ENCODE results near the gene PRKG1. TPM values are rescaled to one million over a fixed set of nuclear protein-coding genes. Genes with fewer than 3 reads are reported as not detected.

The PRKG1 gene
- total RNA-seq, 1 experiment from 2014 or later = 10.4 TPM

DNA sequence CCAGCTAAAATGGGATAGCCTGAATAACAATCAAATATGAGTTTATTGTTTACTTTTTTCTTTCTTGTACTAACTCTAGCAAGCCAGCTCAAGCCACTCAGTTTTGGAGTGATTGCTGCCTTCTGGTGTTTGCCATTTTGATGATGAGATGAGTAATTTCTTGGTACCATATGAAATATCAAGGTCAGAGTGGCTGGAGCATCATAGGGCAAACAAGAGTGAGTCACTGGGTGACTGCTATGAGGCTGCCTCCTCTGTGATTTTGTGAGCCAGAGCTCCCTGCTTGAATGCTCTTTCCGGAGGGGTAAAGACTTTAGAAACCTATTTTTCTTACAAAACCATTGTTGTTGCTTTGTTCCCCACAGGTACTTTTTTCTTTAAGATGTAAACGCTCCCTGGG is 295.6 kb downstream of the PRKG1 start:
- Mint-ChIP-seq H3K9me3 (no peaks in the 10 kb centered on the region), H3K36me3 (ENCODE audit: insufficient read depth in 1 of 3, low read depth in 3 of 3) (no peaks in the 10 kb centered on the region; a peak in 1 of 7 replicates), H3K27me3 (ENCODE audit: low read depth) (no peaks in the 10 kb centered on the region), H3K4me1 (peaks cover 40 to 56% of the 10 kb centered on the region in 2 experiments), H3K27ac (peak overlapping the region in 1 of 3 experiments; percentile 61; a peak in 2 of 7 replicates), H3K4me3 (no peak overlapping the region)
- no peaks in the 10 kb centered on the region for H3K27me3 ChIP-seq (ENCODE audit: insufficient read depth, low read length)
- H2BK20ac ChIP-seq (ENCODE audit: low read depth, low read length, poor library complexity, severe bottlenecking) = no peak overlapping the region
- H3K56ac ChIP-seq (ENCODE audit: insufficient read length, low read depth, low read length) = no peak overlapping the region
- H3K79me1 ChIP-seq (ENCODE audit: insufficient read depth, low read depth, low read length, poor library complexity, severe bottlenecking) = no peaks in the 10 kb centered on the region
- H4K20me1 ChIP-seq (ENCODE audit: control insufficient read depth, insufficient read depth, insufficient read length) = no peaks in the 10 kb centered on the region
- H2BK12ac ChIP-seq (ENCODE audit: insufficient read length, low read depth, low read length) = no peak overlapping the region
- TF ChIP-seq, protein P1, sequence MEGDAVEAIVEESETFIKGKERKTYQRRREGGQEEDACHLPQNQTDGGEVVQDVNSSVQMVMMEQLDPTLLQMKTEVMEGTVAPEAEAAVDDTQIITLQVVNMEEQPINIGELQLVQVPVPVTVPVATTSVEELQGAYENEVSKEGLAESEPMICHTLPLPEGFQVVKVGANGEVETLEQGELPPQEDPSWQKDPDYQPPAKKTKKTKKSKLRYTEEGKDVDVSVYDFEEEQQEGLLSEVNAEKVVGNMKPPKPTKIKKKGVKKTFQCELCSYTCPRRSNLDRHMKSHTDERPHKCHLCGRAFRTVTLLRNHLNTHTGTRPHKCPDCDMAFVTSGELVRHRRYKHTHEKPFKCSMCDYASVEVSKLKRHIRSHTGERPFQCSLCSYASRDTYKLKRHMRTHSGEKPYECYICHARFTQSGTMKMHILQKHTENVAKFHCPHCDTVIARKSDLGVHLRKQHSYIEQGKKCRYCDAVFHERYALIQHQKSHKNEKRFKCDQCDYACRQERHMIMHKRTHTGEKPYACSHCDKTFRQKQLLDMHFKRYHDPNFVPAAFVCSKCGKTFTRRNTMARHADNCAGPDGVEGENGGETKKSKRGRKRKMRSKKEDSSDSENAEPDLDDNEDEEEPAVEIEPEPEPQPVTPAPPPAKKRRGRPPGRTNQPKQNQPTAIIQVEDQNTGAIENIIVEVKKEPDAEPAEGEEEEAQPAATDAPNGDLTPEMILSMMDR (conservative IDR thresholded peaks at IDR 0.05) = no peak
- no peak overlapping the region for H3K27ac ChIP-seq (ENCODE audit: insufficient read length, low read depth, low read length)
- H4K5ac ChIP-seq (ENCODE audit: insufficient read length, low read depth, low read length) = no peak overlapping the region
- H3K4me2 ChIP-seq (ENCODE audit: insufficient read depth, insufficient read length, low read length) = no peak overlapping the region
- no peak overlapping the region for H2BK15ac ChIP-seq (ENCODE audit: low read depth, low read length)
- no peak overlapping the region for H3K4ac ChIP-seq (ENCODE audit: low read depth, low read length)
- H4K8ac ChIP-seq (replicated peaks; ENCODE audit: insufficient read length, low read depth, low read length) = no peak overlapping the region
- no peaks in the 10 kb centered on the region for H3K9me3 ChIP-seq (ENCODE audit: control insufficient read depth, low read depth, low read length)
- H3K9ac ChIP-seq (ENCODE audit: extremely low read depth, insufficient read length, low read length) = no peak overlapping the region
- no peak for DNase-seq
- H3T11ph ChIP-seq (ENCODE audit: low read length) = no peak overlapping the region
- no peak overlapping the region for H4K91ac ChIP-seq (ENCODE audit: insufficient read length, low read depth, low read length)
- H2AK5ac ChIP-seq (ENCODE audit: insufficient read length, low read length) = no peak overlapping the region
- no peak overlapping the region for H3K14ac ChIP-seq (ENCODE audit: insufficient read depth, low read length)
- no peak overlapping the region for H2BK5ac ChIP-seq (ENCODE audit: insufficient read length, low read length)
- H3K23me2 ChIP-seq (ENCODE audit: insufficient read length, low read depth, low read length, poor library complexity, severe bottlenecking) = no peaks in the 10 kb centered on the region
- H3K4me1 ChIP-seq (ENCODE audit: insufficient read depth, low read length) = peaks cover 3% of the 10 kb centered on the region; the same call in 1 of the 2 replicates
- WGBS (ENCODE audit: extremely low coverage, insufficient read length, low lambda C conversion rate) = no CpG with 5 or more reads among the region's 2 CpGs
- H3K79me2 ChIP-seq (ENCODE audit: insufficient read depth, low read length) = no peaks in the 10 kb centered on the region
- H3K23ac ChIP-seq (ENCODE audit: insufficient read length, low read depth, low read length) = no peak overlapping the region
- no peak overlapping the region for H2BK120ac ChIP-seq (ENCODE audit: low read depth, low read length, poor library complexity, severe bottlenecking)
- no peak overlapping the region for H3K18ac ChIP-seq (ENCODE audit: insufficient read length, low read depth, low read length)
- H2AFZ ChIP-seq (ENCODE audit: low read length) = no peak overlapping the region

Measured in H9 (cell line).